Measurements from ENCODE around the gene FGF2.
A peak's percentile ranks its signal among the peaks of the same experiment; 100 is the strongest.
"Not testable (repeated sequence)": the region's sequence is repeated elsewhere in the genome, so short reads cannot be mapped to it uniquely, and the experiment has no call there.

FGF2 gene

DNA sequence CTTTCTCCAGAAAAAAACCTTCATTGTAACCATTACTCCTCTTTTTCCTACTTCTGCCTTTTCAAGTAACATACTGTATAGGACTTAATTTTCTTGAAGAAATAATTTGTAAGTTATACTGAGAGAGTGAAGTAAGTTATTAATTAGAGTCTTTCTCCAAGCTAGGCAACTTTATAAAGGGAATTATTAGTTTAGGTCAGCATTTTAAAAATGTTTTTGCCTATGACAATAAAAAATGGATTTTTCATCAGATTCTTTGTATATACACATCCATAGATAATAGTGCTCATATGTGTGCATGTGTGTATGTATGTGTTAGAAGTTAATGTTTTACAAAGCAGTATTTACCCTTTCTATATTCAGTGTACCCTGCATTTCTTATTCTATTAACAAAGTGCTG, 106.1 kb downstream of the FGF2 start:
- peaks cover 26% of the 10 kb centered on the region for H3K36me3 Mint-ChIP-seq (ENCODE audit: insufficient read depth)
- H3K27me3 Mint-ChIP-seq: no peaks in the 10 kb centered on the region
- peaks cover 13% of the 10 kb centered on the region for H3K4me1 Mint-ChIP-seq
- DNase-seq (ENCODE audit: low spot score in 2 of 2) (no peak), ATAC-seq (replicated peaks; ENCODE audit: extremely low read depth, poor library complexity, severe bottlenecking) (no peak)
- H3K9me3 Mint-ChIP-seq: no peaks in the 10 kb centered on the region
- no peak overlapping the region for H3K27ac Mint-ChIP-seq (ENCODE audit: low read depth)
- H3K4me3 Mint-ChIP-seq: no peak overlapping the region

DNA sequence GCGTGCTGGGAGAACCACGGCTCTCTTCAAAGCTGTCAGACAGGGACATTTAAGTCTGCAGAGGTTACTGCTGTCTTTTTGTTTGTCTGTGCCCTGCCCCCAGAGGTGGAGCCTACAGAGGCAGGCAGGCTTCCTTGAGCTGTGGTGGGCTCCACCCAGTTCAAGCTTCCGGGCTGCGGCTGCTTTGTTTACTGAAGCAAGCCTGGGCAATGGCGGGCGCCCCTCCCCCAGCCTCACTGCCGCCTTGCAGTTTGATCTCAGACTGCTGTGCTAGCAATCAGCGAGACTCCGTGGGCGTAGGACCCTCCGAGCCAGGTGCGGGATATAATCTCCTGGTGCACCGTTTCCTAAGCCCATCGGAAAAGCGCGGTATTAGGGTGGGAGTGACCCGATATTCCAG, 118.5 kb downstream of the FGF2 start:
- H3K9me3 Mint-ChIP-seq, H3K27me3 Mint-ChIP-seq: not testable (repeated sequence)
- H3K36me3 Mint-ChIP-seq (ENCODE audit: insufficient read depth): peaks cover 22% of the 10 kb centered on the region
- DNase-seq (ENCODE audit: low spot score in 2 of 2) (peak; percentile 26 to 59), ATAC-seq (replicated peaks; ENCODE audit: extremely low read depth, poor library complexity, severe bottlenecking) (peak; percentile 64)
- peak overlapping the region; percentile 91 for H3K27ac Mint-ChIP-seq (ENCODE audit: low read depth)
- H3K4me3 Mint-ChIP-seq: peak overlapping the region; percentile 45
- H3K4me1 Mint-ChIP-seq: peaks cover 15% of the 10 kb centered on the region

DNA sequence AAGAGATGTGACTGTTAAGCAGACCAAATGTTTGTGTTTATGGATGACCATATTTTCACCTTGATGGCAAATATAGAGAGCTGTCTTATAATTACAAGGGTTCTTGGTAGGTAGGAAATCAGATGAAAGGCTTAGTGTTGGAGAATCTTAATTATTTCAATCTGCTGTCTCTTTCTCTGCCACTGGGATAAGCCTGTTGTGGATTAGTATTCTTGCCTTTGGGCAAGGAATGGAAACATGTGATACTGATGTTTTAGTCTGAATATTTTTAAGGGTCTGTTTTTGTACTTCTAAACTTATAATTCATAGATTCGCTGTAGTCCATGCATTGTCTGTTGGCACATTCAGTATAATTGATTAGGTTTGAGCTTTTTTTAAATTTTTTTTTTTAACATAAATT, 119.5 kb downstream of the FGF2 start:
- ATAC-seq (replicated peaks; ENCODE audit: extremely low read depth, poor library complexity, severe bottlenecking) (no peak), DNase-seq (ENCODE audit: low spot score in 2 of 2) (no peak)
- no peaks in the 10 kb centered on the region for H3K27me3 Mint-ChIP-seq
- no peak overlapping the region for H3K4me3 Mint-ChIP-seq
- peaks cover 15% of the 10 kb centered on the region for H3K4me1 Mint-ChIP-seq
- H3K27ac Mint-ChIP-seq (ENCODE audit: low read depth): peak overlapping the region; percentile 91
- H3K9me3 Mint-ChIP-seq: no peaks in the 10 kb centered on the region
- H3K36me3 Mint-ChIP-seq (ENCODE audit: insufficient read depth): peaks cover 25% of the 10 kb centered on the region
